ENCODE data around the gene FOSL2.

DNA sequence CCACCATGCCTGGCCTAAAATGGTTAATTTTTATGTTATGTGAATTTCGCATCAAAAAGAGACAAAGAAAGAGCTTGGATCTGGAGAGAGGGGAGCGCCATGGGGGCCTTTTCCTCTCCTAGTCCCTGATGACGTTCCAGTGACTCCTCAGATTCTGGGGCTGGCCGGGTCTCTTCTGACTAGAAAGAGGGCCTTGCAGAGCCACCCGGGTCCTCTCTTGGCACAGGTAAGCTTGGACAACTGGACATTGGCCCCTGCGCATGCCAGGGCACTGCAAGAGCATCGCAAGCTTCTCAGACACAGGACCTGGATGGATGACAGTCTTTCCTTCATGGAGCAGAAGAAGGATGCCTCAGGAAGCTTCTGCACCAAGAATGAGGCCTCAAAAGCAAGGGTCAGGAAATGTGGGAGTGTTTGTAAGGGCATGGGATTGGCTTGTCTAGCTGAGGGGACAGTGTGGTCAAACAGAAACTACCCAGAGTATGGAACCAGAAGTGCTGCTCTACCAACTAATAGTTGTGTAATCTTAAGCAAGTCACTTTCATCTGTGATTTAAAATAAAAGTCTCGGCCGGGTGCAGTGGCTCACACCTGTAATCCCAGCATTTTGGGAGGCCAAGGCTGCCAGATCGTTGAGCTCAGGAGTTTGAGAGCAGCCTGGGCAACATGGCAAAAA is 35.2 kb downstream of the FOSL2 start:
- TF ChIP-seq, protein P1, sequence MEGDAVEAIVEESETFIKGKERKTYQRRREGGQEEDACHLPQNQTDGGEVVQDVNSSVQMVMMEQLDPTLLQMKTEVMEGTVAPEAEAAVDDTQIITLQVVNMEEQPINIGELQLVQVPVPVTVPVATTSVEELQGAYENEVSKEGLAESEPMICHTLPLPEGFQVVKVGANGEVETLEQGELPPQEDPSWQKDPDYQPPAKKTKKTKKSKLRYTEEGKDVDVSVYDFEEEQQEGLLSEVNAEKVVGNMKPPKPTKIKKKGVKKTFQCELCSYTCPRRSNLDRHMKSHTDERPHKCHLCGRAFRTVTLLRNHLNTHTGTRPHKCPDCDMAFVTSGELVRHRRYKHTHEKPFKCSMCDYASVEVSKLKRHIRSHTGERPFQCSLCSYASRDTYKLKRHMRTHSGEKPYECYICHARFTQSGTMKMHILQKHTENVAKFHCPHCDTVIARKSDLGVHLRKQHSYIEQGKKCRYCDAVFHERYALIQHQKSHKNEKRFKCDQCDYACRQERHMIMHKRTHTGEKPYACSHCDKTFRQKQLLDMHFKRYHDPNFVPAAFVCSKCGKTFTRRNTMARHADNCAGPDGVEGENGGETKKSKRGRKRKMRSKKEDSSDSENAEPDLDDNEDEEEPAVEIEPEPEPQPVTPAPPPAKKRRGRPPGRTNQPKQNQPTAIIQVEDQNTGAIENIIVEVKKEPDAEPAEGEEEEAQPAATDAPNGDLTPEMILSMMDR (IDR thresholded peaks at IDR 0.05) = no peak
- TF ChIP-seq EZH2 (IDR thresholded peaks at IDR 0.05) (no peak), EZH2phosphoT487 (IDR thresholded peaks at IDR 0.05) (no peak)
